H1 (cell line): Measurements from ENCODE around the gene MTX3. TPM values are rescaled to one million over a fixed set of nuclear protein-coding genes. Genes with fewer than 3 reads are reported as not detected.

Experiments
- ASH2L ChIP-seq: fragments of 200-600, 300-600 bp; sonication (generic); IDR thresholded peaks from one replicate; pipeline ENCODE4 v1.7.1; 2017; ENCODE audit warnings: low read length
- CHD2 ChIP-seq: IDR thresholded peaks from 2 replicates; pipeline ENCODE4 v1.6.1; 2012; ENCODE audit warnings: low read length, improper control_type of control experiment
- GABPA ChIP-seq: IDR thresholded peaks from 2 replicates; pipeline ENCODE4 v1.6.1; 2011; ENCODE audit warnings: mild to moderate bottlenecking, low read length, moderate library complexity, borderline replicate concordance; ENCODE audit not compliant: insufficient read depth
- HDAC2 ChIP-seq, 2 experiments: fragments of 300-600 bp in 1 of 2; sonication (generic) in 1 of 2; IDR thresholded peaks; 2 replicates each; pipeline ENCODE4 v1.6.1; 2011 to 2012; ENCODE audit warnings: low read depth in 2 of 2, low read length in 2 of 2, mild to moderate bottlenecking in 2 of 2, moderate library complexity in 2 of 2, borderline replicate concordance in 1 of 2, inconsistent platforms in 1 of 2
- JUND ChIP-seq: IDR thresholded peaks from 2 replicates; pipeline ENCODE4 v1.6.1; 2011; ENCODE audit warnings: mild to moderate bottlenecking, improper control_type of control experiment, low read length
- POLR2AphosphoS5 ChIP-seq: IDR thresholded peaks from 2 replicates; pipeline ENCODE4 v1.6.1; 2011; ENCODE audit warnings: low read depth, low read length
- SIN3A ChIP-seq, 2 experiments: IDR thresholded peaks in 1 of 2; conservative IDR thresholded peaks in 1 of 2; 2 replicates each; pipeline ENCODE4 v1.6.1; 2011 to 2012; ENCODE audit warnings: low read length in 2 of 2, improper control_type of control experiment in 1 of 2, low read depth in 1 of 2, mild to moderate bottlenecking in 1 of 2
- TAF7 ChIP-seq: optimal IDR thresholded peaks from 2 replicates; pipeline ENCODE3; 2011; ENCODE audit warnings: low read depth, mild to moderate bottlenecking, inconsistent platforms, low read length, moderate library complexity, borderline replicate concordance
- TBP ChIP-seq: IDR thresholded peaks from 2 replicates; pipeline ENCODE4 v1.6.1; 2011; ENCODE audit warnings: low read depth, low read length, improper control_type of control experiment
- TCF12 ChIP-seq: IDR thresholded peaks from 2 replicates; pipeline ENCODE4 v1.6.1; 2011; ENCODE audit warnings: low read depth, mild to moderate bottlenecking, low read length
- YY1 ChIP-seq: IDR thresholded peaks from 2 replicates; pipeline ENCODE4 v1.6.1; 2011; ENCODE audit warnings: low read depth, mild to moderate bottlenecking, low read length
- ZNF274 ChIP-seq: IDR thresholded peaks from 2 replicates; pipeline ENCODE4 v1.7.0; 2012; ENCODE audit warnings: low read length, borderline replicate concordance; ENCODE audit errors: extremely low read depth
- polyA plus RNA-seq, 7 experiments: library from polyadenylated mRNA; depleted of rRNA in 3 of 7; stranded (reverse) in 5 of 7; unstranded in 2 of 7; fragments of >200 nt in 5 of 7; fragments of 200-250 nt in 2 of 7; gene quantifications; 1 replicate in 5 of 7; 2 replicates in 1 of 7; 4 replicates in 1 of 7; pipeline versions ENCODE4 v1.2.1 to v1.2.3, GENCODE V29; 2011 to 2013; ENCODE audit warnings: missing spikeins in 2 of 7, mixed read lengths in 2 of 7
- total RNA-seq: library from RNA; stranded (reverse); fragmentation: NEBNext Ultra II Directional; extraction: Animal tissue kit (Norgen Biotek cat#: 25700); gene quantifications from 2 replicates; pipeline ENCODE4 v1.2.1, GENCODE V29; 2021
- TF ChIP-seq, protein P1 (sequence below): IDR thresholded peaks from 2 replicates; pipeline ENCODE4 v1.6.1; 2012; ENCODE audit warnings: low read length, inconsistent platforms
- TF ChIP-seq, protein P2 (sequence below): IDR thresholded peaks from 2 replicates; pipeline ENCODE4 v1.6.1; 2012; ENCODE audit warnings: inconsistent platforms

The MTX3 gene
- total and polyA plus RNA-seq, 2 of the 8 experiments (the other 6 are each of a cell fraction or from before 2014, with no cell fraction given), result 9.4 to 28.8 TPM

DNA sequence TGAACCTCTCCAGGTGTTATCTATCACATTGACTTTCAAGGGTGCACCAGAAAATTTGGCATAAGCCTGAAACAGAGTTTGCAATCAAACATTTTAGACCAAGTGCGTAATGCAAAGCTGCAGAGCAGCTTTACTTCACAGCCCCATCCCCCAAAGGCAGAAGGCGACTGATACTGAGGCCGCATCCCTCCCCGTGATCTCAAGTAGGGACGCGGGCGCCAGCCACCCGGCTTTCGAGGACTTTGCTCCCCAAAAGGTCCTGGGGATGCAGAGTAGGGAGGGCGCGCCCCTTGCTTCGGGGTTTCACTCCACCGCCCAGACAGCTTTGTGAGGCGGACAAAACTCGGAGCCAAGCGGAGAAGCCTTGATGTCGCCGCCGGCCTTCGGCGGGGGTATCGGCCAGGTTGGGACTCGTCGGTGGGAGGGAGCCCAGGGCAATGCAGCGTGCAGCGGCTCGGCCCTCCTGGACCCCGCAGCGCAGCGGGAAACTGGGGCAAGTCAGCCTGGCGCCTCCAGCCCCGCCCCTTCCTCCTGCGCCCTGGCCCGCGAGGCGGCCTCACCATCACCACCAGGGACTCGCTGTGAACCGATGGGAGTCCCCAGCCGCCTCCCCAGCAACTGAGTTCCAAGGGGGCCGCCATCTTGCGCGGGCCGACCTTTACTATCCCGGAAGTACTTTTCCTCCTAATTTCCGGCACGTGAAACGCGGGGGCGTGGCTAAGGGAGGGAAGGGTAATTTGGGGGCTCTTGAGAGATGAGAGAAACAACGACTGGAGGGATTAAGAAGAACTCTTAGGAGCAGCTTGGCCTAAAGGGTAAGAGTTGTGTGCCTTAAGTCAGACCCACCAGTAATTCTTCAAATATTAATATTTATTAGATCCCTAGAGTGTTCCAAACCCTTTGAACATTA, at the start of gene MTX3 (continued):
- TF ChIP-seq, protein P1, sequence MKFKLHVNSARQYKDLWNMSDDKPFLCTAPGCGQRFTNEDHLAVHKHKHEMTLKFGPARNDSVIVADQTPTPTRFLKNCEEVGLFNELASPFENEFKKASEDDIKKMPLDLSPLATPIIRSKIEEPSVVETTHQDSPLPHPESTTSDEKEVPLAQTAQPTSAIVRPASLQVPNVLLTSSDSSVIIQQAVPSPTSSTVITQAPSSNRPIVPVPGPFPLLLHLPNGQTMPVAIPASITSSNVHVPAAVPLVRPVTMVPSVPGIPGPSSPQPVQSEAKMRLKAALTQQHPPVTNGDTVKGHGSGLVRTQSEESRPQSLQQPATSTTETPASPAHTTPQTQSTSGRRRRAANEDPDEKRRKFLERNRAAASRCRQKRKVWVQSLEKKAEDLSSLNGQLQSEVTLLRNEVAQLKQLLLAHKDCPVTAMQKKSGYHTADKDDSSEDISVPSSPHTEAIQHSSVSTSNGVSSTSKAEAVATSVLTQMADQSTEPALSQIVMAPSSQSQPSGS, result no peak
- 0 out of 4 replicates have a peak, but pooled peaks of 1 of the 2 experiments have one; percentile 51 for TF ChIP-seq SIN3A (conservative IDR thresholded peaks at IDR 0.05 in 1 of 2, IDR thresholded peaks at IDR 0.05 in 1 of 2; ENCODE audit: low read depth in 1 of 2, low read length in 2 of 2)
- TF ChIP-seq, protein P2, sequence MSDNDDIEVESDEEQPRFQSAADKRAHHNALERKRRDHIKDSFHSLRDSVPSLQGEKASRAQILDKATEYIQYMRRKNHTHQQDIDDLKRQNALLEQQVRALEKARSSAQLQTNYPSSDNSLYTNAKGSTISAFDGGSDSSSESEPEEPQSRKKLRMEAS, result peak; percentile 69
- peak; percentile 99 for TF ChIP-seq ASH2L
- TF ChIP-seq HDAC2 (IDR thresholded peaks at IDR 0.05; ENCODE audit: borderline replicate concordance in 1 of 2, low read depth in 2 of 2, low read length in 2 of 2), result peak in 1 of 2 experiments; percentile 67; a peak in 2 of 4 replicates
- TF ChIP-seq CHD2, result no peak
- no peak for TF ChIP-seq ZNF274
- peak; percentile 99 for TF ChIP-seq YY1
- TF ChIP-seq TAF7, result peak; percentile 63
- TF ChIP-seq TCF12, result no peak
- peak; percentile 77 for TF ChIP-seq POLR2AphosphoS5
- TF ChIP-seq TBP, result peak; percentile 85
- peak; percentile 89 for TF ChIP-seq GABPA
- no peak for TF ChIP-seq JUND
